ENCODE measurements around the gene NTF3. TPM values are rescaled to one million over a fixed set of nuclear protein-coding genes. Genes with fewer than 3 reads are reported as not detected.

NTF3 gene
- polyA plus RNA-seq, 3 donors: not detected

GRCh38 chr12:5391653-5392052 is 40.3 kb upstream of the NTF3 start:
- TF ChIP-seq, protein P1, sequence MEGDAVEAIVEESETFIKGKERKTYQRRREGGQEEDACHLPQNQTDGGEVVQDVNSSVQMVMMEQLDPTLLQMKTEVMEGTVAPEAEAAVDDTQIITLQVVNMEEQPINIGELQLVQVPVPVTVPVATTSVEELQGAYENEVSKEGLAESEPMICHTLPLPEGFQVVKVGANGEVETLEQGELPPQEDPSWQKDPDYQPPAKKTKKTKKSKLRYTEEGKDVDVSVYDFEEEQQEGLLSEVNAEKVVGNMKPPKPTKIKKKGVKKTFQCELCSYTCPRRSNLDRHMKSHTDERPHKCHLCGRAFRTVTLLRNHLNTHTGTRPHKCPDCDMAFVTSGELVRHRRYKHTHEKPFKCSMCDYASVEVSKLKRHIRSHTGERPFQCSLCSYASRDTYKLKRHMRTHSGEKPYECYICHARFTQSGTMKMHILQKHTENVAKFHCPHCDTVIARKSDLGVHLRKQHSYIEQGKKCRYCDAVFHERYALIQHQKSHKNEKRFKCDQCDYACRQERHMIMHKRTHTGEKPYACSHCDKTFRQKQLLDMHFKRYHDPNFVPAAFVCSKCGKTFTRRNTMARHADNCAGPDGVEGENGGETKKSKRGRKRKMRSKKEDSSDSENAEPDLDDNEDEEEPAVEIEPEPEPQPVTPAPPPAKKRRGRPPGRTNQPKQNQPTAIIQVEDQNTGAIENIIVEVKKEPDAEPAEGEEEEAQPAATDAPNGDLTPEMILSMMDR (IDR thresholded peaks at IDR 0.05): no peak
- Mint-ChIP-seq H3K4me3 (no peak overlapping the region), H3K27ac (no peak overlapping the region), H3K4me1 (no peaks in the 10 kb centered on the region), H3K9me3 (peaks cover 0 to 3% (median 0%) of the 10 kb centered on the region in 7 donors), H3K36me3 (no peaks in the 10 kb centered on the region), H3K27me3 (ENCODE audit: low read depth in 3 of 3) (peaks cover 0 to 11% (median 9%) of the 10 kb centered on the region in 3 donors)
- no peak overlapping the region for H3K4me2 ChIP-seq (replicated peaks; ENCODE audit: extremely low read depth, low read length, poor library complexity, severe bottlenecking)
- peaks cover 0 to 2% of the 10 kb centered on the region in 2 donors for H3K27me3 ChIP-seq (ENCODE audit: control insufficient read depth in 2 of 2, insufficient read depth in 2 of 2, low read length in 2 of 2)
- no peaks in the 10 kb centered on the region for H3K79me2 ChIP-seq (ENCODE audit: insufficient read depth, low read length)
- no peak overlapping the region for H2AFZ ChIP-seq (ENCODE audit: insufficient read depth, low read depth, low read length, poor library complexity, severe bottlenecking)
- H3K27ac ChIP-seq (ENCODE audit: low read depth in 1 of 2, low read length in 2 of 2): no peak overlapping the region
- no peaks in the 10 kb centered on the region for H3K36me3 ChIP-seq (replicated peaks in 1 of 2; ENCODE audit: control insufficient read depth in 1 of 2, insufficient read depth in 2 of 2, low read length in 2 of 2)
- H3K4me3 ChIP-seq (replicated peaks in 1 of 3; ENCODE audit: low read depth in 2 of 3, low read length in 3 of 3): no peak overlapping the region
- H3K9ac ChIP-seq (ENCODE audit: insufficient read depth, low read length, poor library complexity, severe bottlenecking): no peak overlapping the region
- intact Hi-C loops (cut with micrococcal nuclease): no loop called here
- no peaks in the 10 kb centered on the region for H4K20me1 ChIP-seq (ENCODE audit: insufficient read depth, low read length)
- H3K9me3 ChIP-seq (replicated peaks in 1 of 2; ENCODE audit: control insufficient read depth in 1 of 2, insufficient read depth in 1 of 2, low read length in 2 of 2): no peaks in the 10 kb centered on the region
- no peaks in the 10 kb centered on the region for H3K4me1 ChIP-seq (ENCODE audit: control insufficient read depth in 1 of 2, insufficient read depth in 2 of 2, low read length in 2 of 2)
- DNase-seq: no peak
- no CpG with 5 or more reads among the region's 2 CpGs for WGBS (ENCODE audit: insufficient coverage)

DNA sequence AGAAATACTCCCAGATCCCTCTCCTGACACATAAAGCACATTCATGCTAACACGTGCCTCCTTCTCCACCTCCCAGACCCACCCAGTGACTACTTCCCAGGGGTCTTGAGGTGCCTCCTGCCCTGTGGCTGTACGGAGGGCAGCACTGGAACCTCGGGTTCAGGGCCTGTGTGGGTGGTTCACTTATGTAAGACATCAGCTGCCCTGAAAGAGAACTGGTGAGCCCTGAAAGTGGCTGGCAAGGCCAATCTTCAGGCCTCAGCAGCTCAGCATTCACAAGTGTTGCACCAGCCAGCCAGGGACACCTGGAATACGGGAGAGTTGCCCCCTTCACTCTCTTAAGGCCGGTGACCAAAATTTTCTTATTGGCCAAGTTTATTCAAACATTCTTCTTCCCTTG is 38.9 kb upstream of the NTF3 start:
- no peak for DNase-seq
- H3K4me1 Mint-ChIP-seq: no peaks in the 10 kb centered on the region
- H3K27me3 ChIP-seq (ENCODE audit: control insufficient read depth in 2 of 2, insufficient read depth in 2 of 2, low read length in 2 of 2): no peaks in the 10 kb centered on the region
- no peak overlapping the region for H3K4me3 ChIP-seq (replicated peaks in 1 of 3; ENCODE audit: low read depth in 2 of 3, low read length in 3 of 3)
- no peaks in the 10 kb centered on the region for H3K36me3 Mint-ChIP-seq
- no peaks in the 10 kb centered on the region for H3K4me1 ChIP-seq (ENCODE audit: control insufficient read depth in 1 of 2, insufficient read depth in 2 of 2, low read length in 2 of 2)
- no peak overlapping the region for H3K4me2 ChIP-seq (replicated peaks; ENCODE audit: extremely low read depth, low read length, poor library complexity, severe bottlenecking)
- intact Hi-C loops (cut with micrococcal nuclease): no loop called here
- no peak overlapping the region for H2AFZ ChIP-seq (ENCODE audit: insufficient read depth, low read depth, low read length, poor library complexity, severe bottlenecking)
- peaks cover 0 to 11% (median 10%) of the 10 kb centered on the region in 3 donors for H3K27me3 Mint-ChIP-seq (ENCODE audit: low read depth in 3 of 3)
- no peak overlapping the region for H3K27ac ChIP-seq (ENCODE audit: low read depth in 1 of 2, low read length in 2 of 2)
- TF ChIP-seq, protein P1 (IDR thresholded peaks at IDR 0.05): no peak
- H3K79me2 ChIP-seq (ENCODE audit: insufficient read depth, low read length): no peaks in the 10 kb centered on the region
- H3K36me3 ChIP-seq (replicated peaks in 1 of 2; ENCODE audit: control insufficient read depth in 1 of 2, insufficient read depth in 2 of 2, low read length in 2 of 2): no peaks in the 10 kb centered on the region
- H3K9me3 ChIP-seq (replicated peaks in 1 of 2; ENCODE audit: control insufficient read depth in 1 of 2, insufficient read depth in 1 of 2, low read length in 2 of 2): no peaks in the 10 kb centered on the region
- H3K9me3 Mint-ChIP-seq: peaks cover 0 to 3% (median 0%) of the 10 kb centered on the region in 7 donors
- no peak overlapping the region for H3K4me3 Mint-ChIP-seq
- H3K27ac Mint-ChIP-seq: no peak overlapping the region
- H3K9ac ChIP-seq (ENCODE audit: insufficient read depth, low read length, poor library complexity, severe bottlenecking): no peak overlapping the region
- 90% methylated on average over 2 of the region's 5 CpGs for WGBS (ENCODE audit: insufficient coverage)
- no peaks in the 10 kb centered on the region for H4K20me1 ChIP-seq (ENCODE audit: insufficient read depth, low read length)

Measured in CD14-positive monocyte (primary cell).